Stromal cell of bone marrow (primary cell): Measurements from ENCODE around the gene SETBP1.

Source experiments
- DNase-seq: peaks from one replicate; pipeline ENCODE4 v3.0.0-alpha.2; 2012; ENCODE audit warnings: low read depth

SETBP1 gene

DNA sequence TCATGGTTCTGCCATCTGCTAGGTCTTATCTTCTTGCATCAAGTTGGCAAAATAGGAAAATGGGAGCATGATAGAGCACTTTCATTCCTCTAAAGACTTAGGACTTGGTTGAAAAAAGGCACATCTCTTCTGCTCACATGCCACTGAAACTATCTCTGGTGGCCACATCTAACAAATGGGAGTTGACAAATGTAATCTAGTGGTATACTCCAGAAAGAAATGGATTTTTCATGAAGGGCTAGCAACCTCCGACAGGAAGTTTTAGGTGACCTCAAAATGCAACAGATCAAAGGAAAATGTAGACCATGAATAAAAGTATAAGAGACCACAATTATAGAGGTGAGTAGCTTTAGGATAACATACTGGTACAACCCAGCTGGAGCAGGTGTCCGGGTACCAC lies 224.1 kb downstream of the SETBP1 start:
- no peak for DNase-seq

DNA sequence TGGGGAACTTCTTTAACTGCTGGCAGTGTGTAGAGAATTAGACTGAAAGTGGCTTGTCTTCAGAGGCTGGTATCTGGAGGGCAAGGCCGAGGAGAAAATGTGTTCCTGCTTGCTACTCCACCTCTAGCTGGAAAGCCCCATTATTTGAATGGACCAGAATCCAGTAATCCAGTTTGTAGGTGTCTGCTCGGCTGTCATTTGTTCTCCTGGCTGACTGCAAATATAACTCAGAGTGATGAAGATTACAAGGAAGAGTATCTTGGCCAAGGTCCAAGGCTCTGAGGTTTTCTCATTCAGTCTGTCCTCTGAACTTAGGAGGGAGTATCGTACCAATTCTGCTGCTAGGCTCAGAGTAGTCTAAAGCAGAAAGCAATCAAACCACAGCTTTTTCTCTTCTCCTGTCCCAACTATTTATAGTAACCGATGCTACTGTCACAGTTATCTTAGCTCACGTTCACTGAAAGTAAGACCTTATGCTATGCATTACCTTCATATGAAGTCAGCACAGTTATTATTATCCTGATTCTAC lies 228.6 kb downstream of the SETBP1 start:
- DNase-seq, result no peak

DNA sequence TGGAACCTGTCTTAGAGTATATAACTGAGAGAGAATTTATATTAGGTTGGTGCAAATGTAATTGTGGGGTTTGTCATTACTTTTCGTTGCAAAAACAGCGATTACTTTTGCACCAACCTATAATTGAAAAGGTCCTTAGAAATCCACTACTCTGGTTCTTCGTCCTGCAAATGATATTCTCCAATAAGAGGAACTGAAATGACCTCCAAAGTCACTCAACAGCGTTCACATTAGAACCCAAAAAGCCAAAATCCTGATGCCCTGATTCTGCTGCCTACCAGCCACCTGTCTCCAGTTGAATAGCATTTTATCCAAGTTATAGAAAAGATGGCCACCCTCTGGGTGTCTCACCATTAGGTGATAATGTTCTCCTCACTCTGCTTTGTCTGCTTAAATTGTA lies 230.6 kb downstream of the SETBP1 start:
- DNase-seq, result no peak

DNA sequence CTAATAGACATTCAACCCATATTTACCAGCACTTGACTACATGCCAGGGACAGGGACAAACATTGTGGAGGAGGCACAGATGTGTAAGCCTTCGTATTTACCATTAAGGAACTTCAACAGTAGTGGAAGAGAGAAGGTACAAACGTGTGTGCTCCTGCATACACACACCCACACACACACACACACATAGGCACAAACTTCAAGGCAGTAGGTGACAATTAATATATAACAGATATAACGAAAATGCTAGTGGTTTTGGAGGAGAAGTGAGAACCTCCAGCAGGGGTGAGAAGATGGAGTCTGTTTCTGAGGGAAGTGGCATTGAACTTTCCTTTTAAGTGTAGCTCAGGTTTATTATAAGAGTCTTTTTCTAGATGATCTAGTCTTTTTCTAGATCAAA lies 231.1 kb downstream of the SETBP1 start:
- DNase-seq, result no peak

DNA sequence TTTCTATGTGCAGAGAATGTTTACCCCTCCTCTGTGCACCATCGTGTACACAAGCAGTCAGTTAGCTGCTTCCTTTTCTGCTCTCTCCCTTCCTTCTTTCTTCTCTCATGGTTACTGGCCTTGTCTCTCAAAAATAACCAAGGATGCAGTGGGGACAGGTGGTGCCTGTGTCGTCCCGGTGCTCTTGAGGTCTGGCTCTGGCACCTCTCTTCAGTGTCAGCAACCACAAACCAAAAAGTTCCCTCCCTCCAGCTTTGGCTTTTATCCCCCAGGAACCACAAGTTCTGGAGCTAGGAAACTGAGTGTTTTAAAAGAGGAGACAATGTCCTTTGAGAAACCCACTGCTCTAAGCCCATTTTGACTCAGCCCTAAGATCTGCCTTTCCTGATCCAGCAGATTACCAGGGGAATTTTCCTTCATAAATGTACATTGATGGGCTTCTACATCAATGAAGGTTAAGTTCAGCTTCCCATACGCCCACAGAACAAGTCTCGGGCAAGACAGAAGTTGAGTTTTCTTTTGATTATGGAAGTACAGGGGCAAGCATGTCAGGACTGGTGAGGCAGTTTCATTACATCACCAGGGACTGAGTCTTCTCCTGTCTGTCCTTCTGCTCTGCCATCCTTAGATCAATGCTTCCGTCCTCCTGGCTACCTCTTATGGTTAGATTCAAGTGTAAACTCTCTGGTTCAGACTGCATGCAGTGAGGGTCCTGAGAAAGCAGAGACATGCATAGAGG lies 232.2 kb downstream of the SETBP1 start:
- DNase-seq, result no peak

DNA sequence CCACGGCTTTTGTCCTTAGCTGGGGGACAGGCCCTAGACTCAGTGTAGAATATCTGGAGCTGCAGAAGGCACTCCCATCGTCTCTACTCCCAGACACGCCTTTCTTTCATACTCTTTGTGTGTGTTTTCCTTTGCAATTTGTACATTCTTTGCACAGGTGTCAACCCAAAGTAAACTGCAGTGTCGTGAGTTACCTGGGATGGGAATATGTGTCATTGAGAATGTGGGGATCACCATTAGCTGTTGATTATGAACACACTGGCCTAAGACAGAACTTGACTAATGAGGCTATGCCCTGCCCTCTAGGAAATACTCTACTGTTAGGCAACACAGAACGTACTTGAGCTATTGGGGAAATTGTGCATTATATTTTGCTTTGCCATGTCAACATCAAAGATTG lies 233.3 kb downstream of the SETBP1 start:
- DNase-seq, result no peak

DNA sequence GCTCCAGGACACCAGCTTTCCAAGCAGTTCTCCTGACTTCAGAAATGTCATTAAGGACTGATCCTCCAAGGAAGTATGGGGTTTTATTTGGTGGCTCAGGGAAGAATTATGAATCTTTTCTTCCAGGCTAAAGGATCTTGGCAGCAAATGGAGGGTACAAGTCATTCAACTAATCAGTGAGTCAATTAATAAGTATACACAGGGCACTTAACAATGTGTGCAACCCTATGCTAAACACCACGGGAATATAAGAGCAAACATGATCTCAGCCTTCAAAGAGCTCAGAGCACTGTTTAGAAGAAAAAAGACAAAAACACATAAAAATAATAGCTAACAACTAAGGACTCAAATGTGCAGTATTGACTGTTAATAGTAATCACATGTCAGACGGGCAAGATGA lies 234.5 kb downstream of the SETBP1 start:
- DNase-seq, result no peak

DNA sequence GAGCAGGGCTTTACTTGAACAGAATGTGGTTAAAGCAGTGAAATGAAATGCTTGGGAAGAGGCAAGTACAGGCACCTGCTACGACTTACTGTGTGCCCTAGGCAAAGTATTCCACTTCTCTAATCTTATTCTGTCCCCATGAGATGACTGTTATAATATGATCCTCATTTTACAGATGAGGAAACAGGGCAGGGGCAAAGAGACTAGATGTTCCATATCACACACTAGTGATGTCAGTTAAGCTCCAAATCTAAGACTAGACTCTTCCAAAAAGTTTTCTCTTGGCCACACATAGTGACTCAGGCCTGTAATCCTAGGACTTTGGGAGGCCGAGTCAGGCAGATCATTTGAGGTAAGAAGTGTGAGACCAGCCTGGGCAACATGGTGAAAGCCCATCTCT lies 235.0 kb downstream of the SETBP1 start:
- no peak for DNase-seq

DNA sequence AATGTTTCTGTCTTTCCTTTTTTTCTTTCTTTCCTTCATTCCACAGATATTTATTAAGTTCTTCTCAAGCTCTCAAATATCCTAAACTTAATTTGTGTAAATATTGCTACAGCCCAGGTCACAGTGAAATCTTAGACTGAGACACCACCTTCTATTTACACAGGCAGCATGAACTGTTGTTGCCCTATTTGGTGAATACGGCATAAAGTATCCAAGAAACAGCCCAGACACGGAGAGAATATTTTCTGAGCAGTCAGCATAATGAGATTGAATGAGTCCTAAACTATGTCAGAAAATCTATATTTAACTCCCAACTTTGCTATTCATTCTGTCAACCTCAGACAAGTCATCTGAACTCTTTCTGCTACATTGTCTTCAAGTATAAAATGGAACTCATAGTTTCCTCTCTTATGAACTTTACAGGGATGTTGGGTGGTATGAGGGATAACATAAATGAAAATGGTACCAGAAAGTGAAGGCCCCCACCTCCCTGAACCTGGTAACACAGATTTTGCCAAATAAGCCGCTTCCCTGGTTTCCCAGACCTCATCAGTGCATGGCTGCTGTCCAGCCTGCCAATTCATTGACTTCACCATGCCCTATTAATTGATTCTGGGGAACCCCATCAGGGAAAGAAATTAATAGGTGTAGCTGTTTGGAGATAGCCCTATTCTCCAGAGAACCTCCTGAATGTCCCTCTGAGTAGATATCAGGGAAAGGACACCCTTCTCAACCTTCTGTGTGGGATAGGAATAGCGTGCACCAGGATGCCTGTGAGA lies 235.9 kb downstream of the SETBP1 start:
- no peak for DNase-seq

DNA sequence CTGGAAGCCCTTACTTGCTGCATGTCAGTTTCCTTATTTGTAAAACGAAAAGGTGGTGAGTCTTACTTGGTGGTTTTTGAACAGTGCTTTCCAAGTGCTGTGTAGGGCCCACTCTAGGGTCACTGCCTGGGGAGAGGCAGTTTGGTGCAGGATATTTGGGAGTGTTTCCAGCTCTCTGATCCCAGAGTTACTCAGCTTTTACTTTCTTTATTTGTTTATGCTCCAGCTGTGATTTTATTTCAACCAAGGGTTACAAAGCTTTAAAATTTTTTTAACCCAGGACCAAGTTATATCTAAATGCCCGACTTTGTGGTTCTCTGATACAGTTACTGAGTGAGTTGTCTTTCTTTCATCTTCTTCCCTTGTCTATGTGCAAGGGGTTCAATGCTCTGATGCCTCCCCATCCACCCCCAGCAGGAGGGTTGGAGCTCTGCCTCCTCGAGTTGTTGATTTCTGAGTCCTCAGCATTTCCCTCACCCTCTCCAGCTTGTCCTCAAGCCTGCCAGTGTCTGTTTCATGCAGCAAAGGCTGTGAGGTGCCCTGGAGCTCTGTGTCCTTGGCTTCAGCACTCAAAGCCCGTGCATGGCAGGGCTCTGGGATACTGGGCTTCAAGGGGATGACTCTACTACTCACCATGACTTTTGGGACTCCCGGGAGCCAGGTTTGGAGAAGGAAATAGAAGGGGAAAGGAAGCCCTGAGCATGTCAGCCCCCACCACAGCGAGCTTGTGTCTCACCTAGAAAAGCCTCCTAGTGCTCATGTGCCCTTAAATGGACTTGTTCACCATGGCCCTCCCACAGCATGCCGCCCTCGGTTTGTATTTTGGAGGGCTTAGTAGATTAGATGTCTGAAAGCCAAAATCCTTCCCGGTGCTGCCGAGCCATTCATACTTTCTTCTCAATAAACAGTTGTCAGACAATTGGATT lies 236.8 kb downstream of the SETBP1 start:
- no peak for DNase-seq

DNA sequence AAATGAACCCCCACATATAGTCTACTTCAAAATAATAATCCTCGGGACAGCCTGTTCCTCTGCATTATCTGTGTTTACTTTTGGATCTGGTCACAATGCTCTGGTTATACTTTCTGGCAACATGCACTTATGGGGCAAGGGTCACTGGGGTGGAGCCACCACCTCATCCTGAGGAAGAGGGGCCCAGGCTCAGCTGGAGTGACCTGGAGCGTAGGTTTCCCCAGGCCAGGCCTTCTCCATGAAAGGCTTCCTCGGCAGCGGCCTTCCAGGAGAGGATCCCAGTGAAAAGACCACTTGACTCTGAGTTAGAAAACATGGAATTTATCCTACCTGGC lies 237.4 kb downstream of the SETBP1 start:
- no peak for DNase-seq

DNA sequence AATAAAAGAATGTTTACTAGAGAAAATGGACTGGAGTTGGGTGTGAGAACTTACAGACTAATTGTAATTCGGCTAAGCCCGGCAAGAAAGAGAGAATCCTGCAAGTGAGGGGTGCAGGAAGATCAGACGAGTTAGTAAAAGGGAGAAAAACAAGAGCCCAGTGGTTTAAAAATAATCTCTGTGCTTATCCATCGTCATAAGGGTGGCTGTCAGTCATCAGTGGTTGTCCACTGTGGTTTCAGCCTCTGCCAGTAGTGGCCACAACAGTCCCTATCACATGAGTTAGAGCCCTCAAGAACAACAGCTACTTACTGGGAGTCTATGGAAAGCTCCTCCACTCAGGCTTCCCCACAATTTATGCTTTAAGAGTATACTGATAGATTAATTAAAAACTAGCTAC lies 239.8 kb downstream of the SETBP1 start:
- DNase-seq, result no peak

DNA sequence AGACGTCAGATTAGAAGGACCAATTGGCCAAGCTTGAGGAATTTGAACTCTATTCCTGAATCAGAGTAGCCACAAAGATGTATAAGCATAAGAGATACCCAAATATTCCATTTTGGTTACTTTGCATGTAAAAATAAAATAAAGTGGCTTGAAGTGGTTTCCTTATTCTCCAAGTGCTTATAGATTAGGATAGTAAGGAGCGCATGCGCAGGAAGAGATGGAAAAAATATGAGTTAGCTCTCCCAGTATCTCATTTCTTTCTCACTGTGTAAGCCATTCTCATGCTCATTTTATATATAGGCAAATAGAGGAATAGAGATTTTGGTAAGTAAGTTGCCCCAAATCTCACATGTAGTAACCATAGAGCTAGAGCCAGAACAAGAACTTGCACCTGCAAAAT lies 241.3 kb downstream of the SETBP1 start:
- no peak for DNase-seq

DNA sequence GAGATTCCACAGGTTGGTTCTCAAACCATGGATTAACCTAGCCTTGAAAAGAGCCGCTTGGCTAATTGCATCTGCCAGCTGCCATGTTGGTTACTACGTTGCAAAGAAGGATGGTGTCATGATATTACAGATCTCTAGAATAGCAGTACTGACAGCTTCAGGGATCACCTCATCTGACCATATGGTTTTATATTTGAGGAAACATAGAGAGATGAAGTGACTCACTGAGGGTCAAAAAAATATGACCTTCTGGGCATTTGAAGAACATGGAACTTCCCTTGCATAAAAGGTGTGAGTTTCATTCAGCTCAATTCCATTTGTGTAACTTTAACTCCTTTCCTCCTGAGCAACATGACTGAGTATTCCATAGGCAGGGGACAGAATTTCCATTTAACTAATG lies 242.3 kb downstream of the SETBP1 start:
- DNase-seq, result no peak

DNA sequence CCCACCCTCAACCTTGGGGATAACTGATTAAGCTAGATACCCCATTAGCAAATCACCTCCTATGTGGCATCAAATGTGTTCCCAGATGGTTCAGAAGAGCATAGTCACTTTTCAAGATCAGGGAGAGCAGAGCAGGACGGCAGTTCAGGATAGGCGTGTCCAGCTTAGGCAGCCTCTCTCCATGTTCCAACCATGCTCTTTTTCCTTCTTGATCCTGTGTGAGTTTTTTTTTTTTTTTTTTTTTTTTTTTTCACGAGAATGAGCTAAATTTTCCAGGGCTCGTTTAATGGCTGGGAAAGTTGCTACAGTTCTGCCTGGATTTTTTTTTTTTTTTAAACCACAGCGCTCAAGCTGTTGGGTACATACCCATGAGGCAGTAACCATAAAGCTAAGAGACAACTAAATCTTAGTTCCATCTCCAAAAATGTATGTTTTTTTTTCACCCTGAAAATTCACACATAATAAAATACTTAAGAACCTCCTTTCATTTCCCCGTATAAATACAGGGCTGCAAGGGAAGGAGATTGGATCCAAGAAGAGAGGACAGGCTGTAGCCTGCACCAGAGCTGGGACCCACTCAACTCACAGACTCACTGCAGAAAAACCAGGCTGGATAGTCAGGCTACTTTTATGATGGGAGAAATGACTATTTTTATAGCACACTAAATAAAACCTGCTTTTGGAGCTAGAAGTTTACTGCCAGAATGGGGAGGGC lies 244.3 kb downstream of the SETBP1 start:
- DNase-seq, result no peak

DNA sequence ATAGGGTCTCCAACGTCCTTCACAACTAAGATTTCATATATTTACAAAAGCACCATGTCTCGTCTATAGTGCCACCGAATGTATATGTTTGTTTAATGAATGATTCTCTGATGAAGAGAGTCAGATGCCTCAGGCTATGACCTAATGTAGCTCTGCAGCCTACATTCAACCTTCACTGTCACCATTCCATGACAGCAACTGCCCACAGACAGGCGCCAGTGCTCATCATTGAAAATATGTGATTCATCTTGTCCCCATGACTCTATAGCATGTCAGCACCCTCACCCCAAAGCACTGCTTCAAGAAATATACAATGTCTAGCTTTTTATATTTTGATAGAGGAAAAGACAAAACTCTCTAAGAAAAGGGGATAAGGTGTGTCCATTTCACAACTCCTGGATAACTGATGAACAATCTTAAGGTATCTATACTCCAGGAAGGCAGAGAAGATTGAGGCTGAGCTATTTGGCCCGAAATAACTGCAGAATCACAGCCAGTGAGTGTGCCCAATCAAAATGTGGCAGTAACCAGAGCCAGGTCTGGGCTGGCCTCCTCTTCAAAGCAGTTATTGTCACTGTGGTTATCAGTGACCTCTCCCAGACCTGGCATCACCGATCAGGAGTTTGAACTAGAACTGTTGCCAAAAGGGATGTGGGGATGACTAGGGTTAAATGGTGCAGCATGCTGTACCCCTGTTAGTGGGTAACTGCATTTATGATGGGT lies 246.6 kb downstream of the SETBP1 start:
- no peak for DNase-seq

DNA sequence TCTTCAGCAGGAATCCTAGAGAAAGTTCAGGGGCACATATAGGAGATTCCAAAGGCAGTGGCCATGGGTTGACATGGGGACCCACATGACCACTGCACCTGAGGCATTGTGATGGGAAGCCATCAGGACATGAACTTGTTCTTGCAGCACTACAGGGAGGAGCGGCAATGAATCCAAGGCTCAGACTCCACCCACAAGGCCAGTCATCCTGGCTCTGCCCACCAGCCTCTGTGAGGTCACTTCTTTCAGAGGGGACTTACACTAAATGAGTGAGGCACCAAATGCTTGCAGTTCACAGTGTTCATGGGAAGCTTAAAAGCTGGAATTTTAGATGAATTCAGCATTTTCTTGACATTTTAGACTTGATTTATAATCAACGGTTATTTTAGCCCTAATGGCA lies 254.2 kb downstream of the SETBP1 start:
- DNase-seq, result no peak

DNA sequence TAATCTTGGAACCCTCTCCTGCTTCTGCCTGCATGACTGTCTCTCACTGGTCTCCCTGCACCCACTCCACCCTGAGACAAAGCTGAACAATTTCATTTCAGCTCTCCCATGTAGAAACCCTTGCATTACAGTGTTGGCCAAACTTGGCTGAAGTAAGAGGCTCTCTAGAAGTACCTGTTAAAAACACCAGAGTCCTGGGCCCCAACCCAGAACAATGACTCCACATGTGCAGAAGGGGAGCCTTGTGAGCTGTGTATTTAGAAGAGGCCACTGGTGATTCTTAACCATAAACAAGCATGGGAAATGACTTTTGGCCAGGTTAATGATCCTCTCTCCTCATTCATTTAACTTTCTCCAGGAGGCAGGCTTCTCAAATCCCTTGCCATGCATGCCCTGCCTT lies 254.8 kb downstream of the SETBP1 start:
- no peak for DNase-seq

DNA sequence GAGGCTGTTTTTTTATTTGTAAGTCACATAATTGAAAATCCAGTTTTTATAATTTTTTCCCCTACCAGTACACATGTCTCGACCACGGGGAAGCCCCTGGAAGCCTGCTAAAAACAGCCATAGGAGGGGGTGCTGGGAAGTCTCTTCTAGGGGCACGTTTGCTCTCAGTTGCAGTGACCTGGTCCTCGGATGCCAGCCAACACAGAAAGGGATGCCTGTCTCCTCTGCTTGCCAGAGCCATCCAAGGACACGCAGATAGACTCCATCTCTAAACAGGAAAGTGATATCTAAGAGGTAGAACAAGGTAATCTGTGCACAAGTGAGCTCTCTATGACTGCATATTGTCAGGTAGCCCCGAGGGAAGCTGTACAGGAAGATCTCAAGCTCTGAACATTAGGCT lies 255.8 kb downstream of the SETBP1 start:
- no peak for DNase-seq

DNA sequence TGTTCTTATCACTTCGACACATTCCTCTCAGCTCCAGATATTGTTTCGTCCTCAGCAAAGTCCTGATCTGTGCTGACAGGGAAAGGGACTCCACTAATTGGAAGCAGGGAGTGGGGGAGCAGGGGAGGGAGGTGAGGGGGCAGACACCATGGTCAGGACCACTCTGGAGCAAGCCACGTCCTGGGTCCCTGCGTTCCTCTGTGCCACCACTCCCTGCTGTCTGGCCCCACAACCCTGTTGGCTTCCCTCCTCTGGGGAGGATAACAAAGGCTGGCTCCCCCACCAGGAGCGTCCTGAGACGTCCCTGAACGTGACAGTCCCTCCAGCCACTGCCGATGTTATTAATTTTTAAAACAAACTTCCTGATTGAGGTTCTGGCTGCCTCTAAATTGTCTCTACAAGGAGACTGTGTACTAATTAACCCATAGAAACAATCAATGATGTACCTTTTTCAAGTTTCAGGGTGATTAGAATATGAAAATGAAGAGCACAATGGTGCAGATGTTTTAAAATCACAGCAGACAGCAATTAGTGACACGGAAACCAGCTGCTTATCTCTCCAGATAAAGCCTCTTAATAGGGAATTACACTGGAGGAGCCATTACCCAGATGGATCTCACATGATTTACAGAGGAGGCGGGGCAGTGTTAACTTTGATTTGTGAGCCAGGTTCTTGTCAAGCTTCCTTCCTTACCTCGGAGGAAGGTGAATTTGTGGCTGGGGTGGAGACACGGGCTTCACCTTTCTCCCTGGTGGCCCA lies 257.5 kb downstream of the SETBP1 start:
- no peak for DNase-seq
